NT2/D1 (cell line): ENCODE results near the gene TMC3.

Experiments used
- YY1 ChIP-seq: IDR thresholded peaks from 2 replicates; pipeline ENCODE4 v1.6.1; 2011; ENCODE audit not compliant: insufficient read length, insufficient read depth
- ZNF274 ChIP-seq: IDR thresholded peaks from 2 replicates; pipeline ENCODE4 v1.6.1; 2011; ENCODE audit warnings: mild to moderate bottlenecking, low read depth, low read length

DNA sequence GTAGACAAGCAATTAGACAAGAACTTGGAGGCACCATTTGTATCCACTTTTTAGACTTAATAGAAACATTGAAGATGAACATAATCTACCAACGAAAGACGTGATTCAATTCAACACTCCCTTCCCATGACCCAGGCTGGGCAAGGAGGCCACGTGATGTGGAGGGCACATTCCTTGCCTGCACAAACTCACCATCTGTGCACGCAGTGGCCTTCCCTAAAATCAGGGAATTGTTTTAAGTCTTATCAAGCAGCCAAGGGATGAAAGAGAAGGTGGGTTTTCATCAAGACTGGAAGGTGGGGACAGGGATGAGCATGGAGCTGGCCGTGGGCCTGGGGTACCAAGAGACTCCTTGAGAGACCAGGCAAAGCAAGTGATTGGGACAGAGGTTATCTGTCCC, 63.5 kb downstream of the TMC3 start:
- TF ChIP-seq ZNF274 (no peak), YY1 (no peak)
